ENCODE results near the gene RNF125.

RNF125 gene

GRCh38 chr18:32091724-32092421 is 73.2 kb downstream of the RNF125 start, which contains the start of gene RNF138:
TSS of gene RNF138 (plus strand) at chr18:32091874. CDS start at chr18:32092777, 903 bp downstream.
- DNase-seq = peak; percentile 91
- peaks cover 45% of the 10 kb centered on the region for H3K4me1 Mint-ChIP-seq (ENCODE audit: low read depth)
- H3K36me3 Mint-ChIP-seq (ENCODE audit: low read depth) = peaks cover 43% of the 10 kb centered on the region
- H3K27ac Mint-ChIP-seq = peak within 1 kb of the TSS; percentile 99
- H3K4me3 Mint-ChIP-seq = peak within 1 kb of the TSS; percentile 99
- no peaks in the 10 kb centered on the region for H3K27me3 Mint-ChIP-seq
- H3K9me3 Mint-ChIP-seq = no peaks in the 10 kb centered on the region

GRCh38 chr18:32092422-32093101 is 73.9 kb downstream of the RNF125 start:
- Mint-ChIP-seq H3K36me3 (ENCODE audit: low read depth) (peaks cover 46% of the 10 kb centered on the region), H3K4me1 (ENCODE audit: low read depth) (peaks cover 41% of the 10 kb centered on the region), H3K9me3 (no peaks in the 10 kb centered on the region), H3K4me3 (peak overlapping the region; percentile 99), H3K27me3 (no peaks in the 10 kb centered on the region), H3K27ac (peak overlapping the region; percentile 99)
- DNase-seq = peak; percentile 100

DNA sequence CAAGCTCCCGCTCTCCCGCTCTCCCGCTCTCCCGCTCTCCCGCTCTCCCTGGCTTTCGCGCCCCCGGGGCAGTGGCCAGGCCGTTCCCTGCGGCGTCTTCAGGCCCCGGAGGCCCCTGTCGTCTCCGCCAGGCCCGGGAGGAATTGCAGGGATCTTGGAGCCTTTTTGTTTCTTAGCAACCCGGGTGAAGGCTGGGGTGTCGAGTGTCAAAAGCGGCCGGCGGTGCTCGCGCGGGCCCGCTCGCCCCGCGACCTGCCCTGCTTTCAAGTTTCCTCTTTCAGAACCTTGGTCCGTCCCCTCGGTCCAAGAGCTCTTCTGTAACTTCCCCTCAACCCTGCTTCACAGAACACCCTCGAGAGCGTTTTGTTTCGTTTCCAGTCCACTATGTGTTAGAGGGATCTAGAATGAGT is 74.5 kb downstream of the RNF125 start:
- H3K9me3 Mint-ChIP-seq = no peaks in the 10 kb centered on the region
- H3K27ac Mint-ChIP-seq = peak overlapping the region; percentile 97
- peak overlapping the region; percentile 99 for H3K4me3 Mint-ChIP-seq
- no peaks in the 10 kb centered on the region for H3K27me3 Mint-ChIP-seq
- peaks cover 43% of the 10 kb centered on the region for H3K4me1 Mint-ChIP-seq (ENCODE audit: low read depth)
- peaks cover 48% of the 10 kb centered on the region for H3K36me3 Mint-ChIP-seq (ENCODE audit: low read depth)
- DNase-seq = peak; percentile 67

DNA sequence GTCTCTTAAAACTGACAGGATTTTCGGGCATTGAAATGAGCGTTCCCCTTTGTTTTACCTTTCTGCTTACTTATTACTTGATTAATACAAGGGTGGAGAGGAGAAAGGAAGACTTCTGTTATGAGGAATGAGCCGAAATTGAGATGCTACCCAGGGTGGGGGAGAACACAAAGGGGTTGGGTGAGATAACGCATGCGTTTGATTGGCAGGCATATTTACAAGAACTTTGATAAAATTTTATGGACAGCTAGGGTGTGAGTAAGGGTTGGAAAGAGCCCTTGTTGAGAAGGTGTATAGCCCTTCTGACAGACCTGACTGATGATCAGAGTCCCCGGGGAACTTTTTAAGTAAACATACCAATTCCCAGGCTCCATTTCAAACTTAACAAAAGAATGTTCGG is 74.9 kb downstream of the RNF125 start:
- DNase-seq = no peak
- Mint-ChIP-seq H3K36me3 (ENCODE audit: low read depth) (peaks cover 50% of the 10 kb centered on the region), H3K4me1 (ENCODE audit: low read depth) (peaks cover 43% of the 10 kb centered on the region), H3K4me3 (peak overlapping the region; percentile 99), H3K27ac (peak overlapping the region; percentile 97), H3K9me3 (no peaks in the 10 kb centered on the region), H3K27me3 (no peaks in the 10 kb centered on the region)

GRCh38 chr18:32095192-32095899 is 76.7 kb downstream of the RNF125 start:
- no peaks in the 10 kb centered on the region for H3K27me3 Mint-ChIP-seq
- H3K36me3 Mint-ChIP-seq (ENCODE audit: low read depth) = peaks cover 66% of the 10 kb centered on the region
- DNase-seq = no peak
- H3K4me3 Mint-ChIP-seq = peak overlapping the region; percentile 99
- peaks cover 55% of the 10 kb centered on the region for H3K4me1 Mint-ChIP-seq (ENCODE audit: low read depth)
- H3K9me3 Mint-ChIP-seq = no peaks in the 10 kb centered on the region
- peak overlapping the region; percentile 94 for H3K27ac Mint-ChIP-seq

GRCh38 chr18:32095900-32096229 is 77.2 kb downstream of the RNF125 start:
- no peaks in the 10 kb centered on the region for H3K9me3 Mint-ChIP-seq
- H3K4me1 Mint-ChIP-seq (ENCODE audit: low read depth) = peaks cover 57% of the 10 kb centered on the region
- H3K36me3 Mint-ChIP-seq (ENCODE audit: low read depth) = peaks cover 70% of the 10 kb centered on the region
- H3K4me3 Mint-ChIP-seq = peak overlapping the region; percentile 99
- peak overlapping the region; percentile 94 for H3K27ac Mint-ChIP-seq
- H3K27me3 Mint-ChIP-seq = no peaks in the 10 kb centered on the region
- no peak for DNase-seq

DNA sequence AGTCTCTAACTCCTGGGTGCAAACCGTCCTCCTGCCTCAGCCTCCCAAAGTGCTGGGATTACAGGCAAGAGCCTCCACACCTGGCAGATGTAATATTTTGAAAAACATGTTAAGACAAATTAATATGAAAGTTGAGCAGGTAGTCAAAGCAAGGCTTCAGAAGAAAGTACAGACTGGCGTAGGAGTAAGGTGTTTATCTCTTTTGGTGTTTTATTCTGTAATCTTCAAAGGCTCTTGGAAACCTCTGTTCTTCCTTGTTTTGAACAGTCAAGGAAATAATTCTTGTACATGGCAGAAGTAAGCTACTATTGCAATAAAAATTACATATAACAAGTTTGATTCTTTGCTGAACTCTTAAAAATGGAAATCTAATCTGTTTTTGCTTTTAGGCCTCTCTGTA is 78.3 kb downstream of the RNF125 start:
- H3K4me1 Mint-ChIP-seq (ENCODE audit: low read depth) = peaks cover 55% of the 10 kb centered on the region

DNA sequence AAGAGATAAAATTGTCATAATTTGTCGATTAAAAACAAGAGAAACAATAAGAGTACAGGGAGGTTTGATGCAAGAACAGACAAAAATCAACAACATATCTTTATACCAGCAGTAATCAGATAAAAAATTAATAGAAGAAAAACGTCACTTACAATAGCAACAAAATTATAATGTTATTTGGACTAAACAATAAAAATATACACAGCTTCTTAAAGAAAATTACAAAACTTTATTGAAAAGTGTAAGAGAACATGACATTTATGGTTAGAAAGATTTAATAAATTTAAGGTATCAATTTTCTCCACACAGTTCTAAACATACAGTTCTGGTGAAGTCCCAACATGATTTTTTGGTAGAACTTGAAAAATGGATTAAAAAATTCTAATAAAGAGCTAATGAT is 85.9 kb downstream of the RNF125 start:
- no peak for DNase-seq
- H3K27me3 Mint-ChIP-seq = no peaks in the 10 kb centered on the region
- no peak overlapping the region for H3K4me3 Mint-ChIP-seq
- peak overlapping the region; percentile 9 for H3K27ac Mint-ChIP-seq
- peaks cover 50% of the 10 kb centered on the region for H3K4me1 Mint-ChIP-seq (ENCODE audit: low read depth)
- H3K9me3 Mint-ChIP-seq = no peaks in the 10 kb centered on the region
- H3K36me3 Mint-ChIP-seq (ENCODE audit: low read depth) = peaks cover 73% of the 10 kb centered on the region

More for the DNA sequence above, 78.3 kb downstream of the RNF125 start:
- peak overlapping the region; percentile 94 for H3K27ac Mint-ChIP-seq
- peak overlapping the region; percentile 99 for H3K4me3 Mint-ChIP-seq
- no peak for DNase-seq
- H3K36me3 Mint-ChIP-seq (ENCODE audit: low read depth) = peaks cover 75% of the 10 kb centered on the region
- H3K9me3 Mint-ChIP-seq = no peaks in the 10 kb centered on the region
- H3K27me3 Mint-ChIP-seq = no peaks in the 10 kb centered on the region

DNA sequence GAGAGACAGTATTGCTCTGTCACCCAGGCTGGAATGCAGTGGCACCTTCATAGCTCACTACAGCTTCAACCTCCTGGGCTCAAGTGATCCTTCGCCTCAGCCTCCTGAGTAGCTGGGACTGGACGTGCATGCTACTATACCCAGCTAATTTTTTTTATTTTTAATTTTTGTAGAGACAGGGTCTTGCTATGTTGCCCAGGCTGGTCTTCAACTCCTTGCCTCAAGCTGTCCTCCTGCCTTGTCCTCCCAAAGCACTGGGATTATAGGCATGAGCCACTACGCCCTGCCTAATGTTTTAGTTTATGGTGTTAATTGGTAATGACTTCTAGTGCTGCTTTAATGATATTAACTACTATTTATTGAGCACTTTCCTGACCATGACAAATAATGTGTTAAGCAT is 91.4 kb downstream of the RNF125 start:
- Mint-ChIP-seq H3K9me3 (no peaks in the 10 kb centered on the region), H3K27me3 (no peaks in the 10 kb centered on the region), H3K4me3 (no peak overlapping the region), H3K36me3 (ENCODE audit: low read depth) (peaks cover 81% of the 10 kb centered on the region), H3K4me1 (ENCODE audit: low read depth) (peaks cover 68% of the 10 kb centered on the region), H3K27ac (no peak overlapping the region)
- no peak for DNase-seq

DNA sequence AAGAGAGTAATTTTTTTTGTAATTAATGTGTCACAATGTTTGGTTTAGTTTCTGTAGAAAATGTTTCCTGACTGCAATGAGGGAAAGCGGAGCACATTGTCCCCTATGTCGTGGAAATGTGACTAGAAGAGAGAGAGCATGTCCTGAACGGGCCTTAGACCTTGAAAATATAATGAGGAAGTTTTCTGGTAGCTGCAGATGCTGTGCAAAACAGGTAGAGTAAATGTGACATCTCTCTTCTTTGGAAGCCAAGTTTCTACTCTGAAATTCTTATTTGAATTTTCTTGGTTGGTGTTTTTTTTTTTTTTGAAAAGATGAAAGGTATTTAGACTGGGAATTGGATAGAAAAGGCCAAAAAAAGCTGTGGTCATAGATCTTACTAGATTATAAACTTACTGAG is 93.1 kb downstream of the RNF125 start:
- no peak for DNase-seq
- H3K9me3 Mint-ChIP-seq = no peaks in the 10 kb centered on the region
- H3K27me3 Mint-ChIP-seq = no peaks in the 10 kb centered on the region
- H3K4me3 Mint-ChIP-seq = no peak overlapping the region
- H3K36me3 Mint-ChIP-seq (ENCODE audit: low read depth) = peaks cover 83% of the 10 kb centered on the region
- peaks cover 61% of the 10 kb centered on the region for H3K4me1 Mint-ChIP-seq (ENCODE audit: low read depth)
- H3K27ac Mint-ChIP-seq = peak overlapping the region; percentile 85

DNA sequence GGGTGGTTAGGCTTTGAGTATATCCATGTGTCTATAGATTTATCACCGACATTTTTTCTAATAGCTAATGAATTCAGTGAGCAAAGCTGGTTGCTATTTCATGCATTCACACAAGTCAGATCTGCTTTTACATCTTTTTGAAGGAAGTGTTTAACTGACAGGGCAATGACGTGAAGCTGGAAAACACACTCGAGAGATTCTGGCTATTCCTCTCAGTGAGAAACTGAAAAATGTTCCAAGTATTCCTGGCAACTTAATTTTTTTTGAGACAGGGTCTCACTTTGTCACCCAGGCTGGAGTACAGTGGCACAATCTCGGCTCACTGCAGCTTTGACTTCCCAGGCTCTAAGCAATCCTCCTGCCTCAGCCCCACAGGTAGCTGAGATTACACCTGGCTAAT is 94.2 kb downstream of the RNF125 start:
- peaks cover 86% of the 10 kb centered on the region for H3K36me3 Mint-ChIP-seq (ENCODE audit: low read depth)
- H3K4me1 Mint-ChIP-seq (ENCODE audit: low read depth) = peaks cover 63% of the 10 kb centered on the region
- H3K4me3 Mint-ChIP-seq = no peak overlapping the region
- H3K9me3 Mint-ChIP-seq = no peaks in the 10 kb centered on the region
- no peak for DNase-seq
- no peaks in the 10 kb centered on the region for H3K27me3 Mint-ChIP-seq
- H3K27ac Mint-ChIP-seq = peak overlapping the region; percentile 47

DNA sequence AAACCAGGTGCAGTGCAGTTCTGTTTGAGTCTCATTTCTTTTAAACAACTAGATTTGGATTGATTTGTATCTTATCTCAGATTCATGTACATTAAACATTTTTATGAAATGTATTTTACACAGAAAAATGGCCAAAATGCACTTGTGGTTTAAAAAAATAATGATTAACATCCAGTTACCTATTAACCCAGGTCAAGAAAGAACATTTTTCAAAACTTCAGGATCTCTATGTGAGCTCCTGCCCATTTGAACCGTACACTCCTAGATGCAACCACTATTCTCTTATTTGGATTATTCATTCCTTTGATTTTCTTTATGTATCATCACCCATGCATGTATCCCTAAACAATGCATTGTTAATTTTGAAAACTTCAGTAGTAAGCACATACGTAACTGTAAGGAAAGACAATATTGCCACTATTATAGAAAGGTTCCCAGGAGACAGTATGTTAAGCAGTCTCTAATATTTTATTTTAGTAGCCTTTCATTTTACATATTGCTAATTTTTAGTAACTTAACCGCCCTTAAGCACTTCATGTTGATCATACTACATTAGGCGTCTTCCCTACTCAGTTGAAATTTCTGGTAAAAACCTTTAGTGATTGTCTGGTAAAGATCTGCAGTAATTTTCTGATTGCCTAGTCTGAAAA is 95.8 kb downstream of the RNF125 start:
- H3K27me3 Mint-ChIP-seq = no peaks in the 10 kb centered on the region
- DNase-seq = no peak
- peaks cover 55% of the 10 kb centered on the region for H3K4me1 Mint-ChIP-seq (ENCODE audit: low read depth)
- H3K27ac Mint-ChIP-seq = peak overlapping the region; percentile 35
- no peaks in the 10 kb centered on the region for H3K9me3 Mint-ChIP-seq
- H3K36me3 Mint-ChIP-seq (ENCODE audit: low read depth) = peaks cover 87% of the 10 kb centered on the region
- H3K4me3 Mint-ChIP-seq = no peak overlapping the region

GRCh38 chr18:32122039-32122438 is 103.4 kb downstream of the RNF125 start:
- no peaks in the 10 kb centered on the region for H3K27me3 Mint-ChIP-seq
- no peaks in the 10 kb centered on the region for H3K9me3 Mint-ChIP-seq
- DNase-seq = no peak
- peak overlapping the region; percentile 35 for H3K27ac Mint-ChIP-seq
- H3K4me3 Mint-ChIP-seq = no peak overlapping the region
- H3K4me1 Mint-ChIP-seq (ENCODE audit: low read depth) = peaks cover 15% of the 10 kb centered on the region
- H3K36me3 Mint-ChIP-seq (ENCODE audit: low read depth) = peaks cover 84% of the 10 kb centered on the region

Measured in activated T-cell treated with anti-CD3 and anti-CD28 coated beads, Interleukin-2, amount 50 U/mL, for 24 hours (primary cell).